Activated CD4-positive, alpha-beta memory T cell treated with anti-CD3 and anti-CD28 coated beads, Interleukin-2, amount 10 ng/mL, durations not matched to agents 7 days and 5 days (primary cell): ENCODE data around the gene ANKRD31. TPM values are rescaled to one million over a fixed set of nuclear protein-coding genes. Genes with fewer than 3 reads are reported as not detected.
A peak's percentile ranks its signal among the peaks of the same experiment; 100 is the strongest.
"Not testable (repeated sequence)": the region's sequence is repeated elsewhere in the genome, so short reads cannot be mapped to it uniquely, and the experiment has no call there.

ENCODE experiments used
- CTCF ChIA-PET: fragments of 350-600 bp; sonication (Branson Sonifier 250); formaldehyde crosslinking; loops from one replicate; lab custom pipeline; 2021; ENCODE audit warnings: antibody characterized with exemption, inconsistent platforms; lab: Charles Lee
- POLR2A ChIA-PET: fragments of 350-600 bp; sonication (Branson Sonifier 250); formaldehyde crosslinking; loops from one replicate; lab custom pipeline; 2021; ENCODE audit warnings: antibody characterized with exemption; lab: Charles Lee
- DNase-seq: peaks from one replicate; pipeline ENCODE4 v3.0.0-alpha.2; 2020
- H3K27ac Mint-ChIP-seq: one replicate; pipeline ENCODE4 v1.8.0; 2021; ENCODE audit warnings: mild to moderate bottlenecking, mixed read lengths
- H3K27me3 Mint-ChIP-seq: one replicate; pipeline ENCODE4 v1.8.0; 2021; ENCODE audit warnings: mixed read lengths
- H3K36me3 Mint-ChIP-seq: one replicate; pipeline ENCODE4 v1.8.0; 2021; ENCODE audit warnings: low read depth, mixed read lengths
- H3K4me1 Mint-ChIP-seq: one replicate; pipeline ENCODE4 v1.8.0; 2021; ENCODE audit warnings: mixed read lengths
- H3K4me3 Mint-ChIP-seq: one replicate; pipeline ENCODE4 v1.8.0; 2021; ENCODE audit warnings: mild to moderate bottlenecking, mixed read lengths
- H3K9me3 Mint-ChIP-seq: one replicate; pipeline ENCODE4 v1.8.0; 2021; ENCODE audit warnings: mixed read lengths
- total RNA-seq, 2 experiments: library from RNA; stranded (reverse); gene quantifications; one replicate each; pipeline ENCODE4 v1.2.3, GENCODE V29; 2021

Gene ANKRD31
- total RNA-seq, 2 experiments from 2014 or later = 0.05 to 0.18 TPM

DNA sequence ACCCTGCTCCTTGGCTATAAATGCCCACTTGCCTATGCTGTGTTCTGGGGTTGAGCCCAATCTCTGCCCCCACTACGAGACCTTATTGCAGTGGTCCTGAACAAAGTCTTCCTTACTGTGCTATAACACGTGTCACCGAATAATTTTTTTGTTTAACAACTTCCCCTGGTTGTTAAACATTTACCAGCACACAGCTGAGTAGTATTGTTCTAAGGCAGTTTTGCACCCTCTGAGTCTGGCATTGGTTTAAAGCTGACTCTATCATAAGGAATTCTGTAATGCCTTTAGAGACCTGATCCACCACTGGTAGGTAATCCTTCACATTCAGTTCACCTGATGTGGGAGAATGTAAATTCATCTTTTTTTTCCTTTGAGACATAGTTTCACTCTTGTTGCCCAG, 25.6 kb upstream of the ANKRD31 start:
- ChIA-PET CTCF (interaction anchor here (1.4 kb wide), 1 partner anchor 25 kb away, joined by 3 read pairs; no protein-coding TSS in a partner anchor), POLR2A (no interaction called here)
- DNase-seq = no peak
- Mint-ChIP-seq H3K4me1 (no peaks in the 10 kb centered on the region), H3K36me3 (no peaks in the 10 kb centered on the region), H3K4me3 (no peak overlapping the region), H3K27me3 (peaks cover 20% of the 10 kb centered on the region), H3K27ac (no peak overlapping the region), H3K9me3 (no peaks in the 10 kb centered on the region)

DNA sequence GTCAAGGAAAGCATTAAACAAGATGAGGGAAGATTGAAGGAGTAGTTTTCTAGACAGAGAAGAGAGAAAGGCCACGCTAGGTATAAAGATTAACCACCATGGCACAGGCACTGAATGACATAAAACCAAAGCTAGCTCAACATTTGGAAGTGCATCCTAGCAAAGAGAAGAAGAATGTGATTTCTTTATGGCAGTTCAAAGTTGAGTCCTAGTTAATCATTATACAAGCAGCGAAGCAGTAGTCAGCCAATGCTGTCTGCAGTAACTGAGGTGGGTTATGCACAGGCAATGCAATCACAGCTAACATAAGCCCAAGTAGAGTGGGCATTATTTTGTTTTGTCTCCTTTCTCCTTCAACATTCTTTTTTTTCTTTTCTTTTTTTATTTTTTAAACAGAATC, 24.0 kb upstream of the ANKRD31 start:
- ChIA-PET POLR2A (interaction anchor here (0.6 kb wide), 1 partner anchor 487 kb away, joined by 3 read pairs; no protein-coding TSS in a partner anchor), CTCF (no interaction called here)
- no peak overlapping the region for H3K27ac Mint-ChIP-seq
- H3K4me3 Mint-ChIP-seq = no peak overlapping the region
- DNase-seq = no peak
- no peaks in the 10 kb centered on the region for H3K4me1 Mint-ChIP-seq
- peaks cover 26% of the 10 kb centered on the region for H3K27me3 Mint-ChIP-seq
- H3K9me3 Mint-ChIP-seq = peaks cover 2% of the 10 kb centered on the region
- no peaks in the 10 kb centered on the region for H3K36me3 Mint-ChIP-seq

DNA sequence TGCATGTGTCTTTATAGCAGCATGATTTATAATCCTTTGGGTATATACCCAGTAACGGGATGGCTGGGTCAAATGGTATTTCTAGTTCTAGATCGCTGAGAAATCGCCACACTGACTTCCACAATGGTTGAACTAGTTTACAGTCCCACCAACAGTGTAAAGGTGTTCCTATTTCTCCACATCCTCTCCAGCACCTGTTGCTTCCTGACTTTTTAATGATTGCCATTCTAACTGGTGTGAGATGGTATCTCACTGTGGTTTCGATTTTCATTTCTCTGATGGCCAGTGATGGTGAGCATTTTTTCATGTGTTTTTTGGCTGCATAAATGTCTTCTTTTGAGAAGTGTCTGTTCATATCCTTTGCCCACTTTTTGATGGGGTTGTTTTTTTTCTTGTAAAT, 13.8 kb upstream of the ANKRD31 start:
- CTCF ChIA-PET, H3K4me3 Mint-ChIP-seq: not testable (repeated sequence)

DNA sequence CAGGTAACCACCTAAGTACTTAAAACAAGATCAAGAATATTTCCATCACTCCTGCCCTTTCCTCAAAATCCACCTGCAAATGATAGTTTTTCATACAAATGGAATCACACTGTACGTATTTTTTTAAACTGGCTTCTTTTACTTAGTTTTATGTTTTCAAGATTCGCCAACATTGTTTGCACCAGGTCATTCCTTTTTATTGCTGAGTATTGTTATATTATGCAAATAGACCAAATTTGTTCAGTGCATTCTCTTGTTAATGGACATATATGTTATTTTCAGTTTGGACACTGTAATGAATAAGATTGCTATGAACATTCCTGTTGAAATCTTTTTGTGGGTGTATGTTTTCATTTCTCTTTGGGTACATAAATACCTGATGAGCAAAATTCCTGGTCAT, 8.3 kb upstream of the ANKRD31 start:
- DNase-seq = no peak

More for the DNA sequence above, 13.8 kb upstream of the ANKRD31 start:
- H3K27ac Mint-ChIP-seq, H3K4me1 Mint-ChIP-seq, H3K36me3 Mint-ChIP-seq, H3K9me3 Mint-ChIP-seq, POLR2A ChIA-PET, DNase-seq: not testable (repeated sequence)
- H3K27me3 Mint-ChIP-seq = peaks cover 12% of the 10 kb centered on the region

DNA sequence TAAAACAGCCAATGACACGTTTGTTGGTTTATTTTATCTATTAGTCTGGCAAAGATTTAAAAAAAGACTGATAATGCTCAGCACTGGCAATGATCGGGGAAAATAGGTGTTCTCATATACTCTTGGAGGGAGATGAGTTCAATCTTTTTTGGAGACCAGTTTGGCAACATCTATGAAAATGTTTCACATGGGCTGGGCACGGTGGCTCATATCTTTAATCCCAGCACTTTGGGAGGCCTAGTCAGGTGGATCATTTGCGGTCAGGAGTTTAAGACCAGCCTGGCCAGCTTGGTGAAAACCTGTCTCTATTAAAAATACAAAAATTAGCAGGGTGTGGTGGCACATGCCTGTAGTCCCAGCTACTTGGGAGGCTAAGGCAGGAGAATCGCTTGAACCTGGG, 6.8 kb upstream of the ANKRD31 start:
- ChIA-PET POLR2A (no interaction called here), CTCF (interaction anchor here (0.5 kb wide), 1 partner anchor 855 kb away, joined by 6 read pairs; no protein-coding TSS in a partner anchor)
- Mint-ChIP-seq H3K4me3 (no peak overlapping the region), H3K36me3 (no peaks in the 10 kb centered on the region), H3K9me3 (no peaks in the 10 kb centered on the region), H3K4me1 (no peaks in the 10 kb centered on the region), H3K27me3 (no peaks in the 10 kb centered on the region), H3K27ac (no peak overlapping the region)
- DNase-seq = no peak

More for the DNA sequence above, 8.3 kb upstream of the ANKRD31 start:
- POLR2A ChIA-PET = no interaction called here
- H3K9me3 Mint-ChIP-seq = no peaks in the 10 kb centered on the region
- H3K27me3 Mint-ChIP-seq = no peaks in the 10 kb centered on the region
- CTCF ChIA-PET = no interaction called here
- H3K4me3 Mint-ChIP-seq = no peak overlapping the region
- H3K36me3 Mint-ChIP-seq = no peaks in the 10 kb centered on the region
- H3K4me1 Mint-ChIP-seq = no peaks in the 10 kb centered on the region
- H3K27ac Mint-ChIP-seq = no peak overlapping the region

DNA sequence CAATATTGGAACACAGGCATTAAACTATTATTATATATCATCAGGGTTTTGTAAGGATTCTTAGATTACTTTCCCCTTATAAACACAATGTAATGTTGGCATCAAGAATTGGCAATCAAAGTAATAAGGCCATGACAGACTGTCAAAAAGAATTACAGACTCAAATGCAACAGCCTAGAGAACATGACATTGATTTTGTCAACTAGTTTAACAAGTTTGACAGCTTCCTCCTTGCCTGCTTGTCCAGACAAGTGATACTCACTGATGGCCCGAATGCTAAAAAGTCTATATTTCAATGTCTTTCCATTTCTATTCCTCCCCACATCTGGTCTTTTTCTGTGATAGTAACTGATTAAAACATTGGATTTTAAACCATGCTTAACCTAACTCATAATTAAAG, 6.4 kb upstream of the ANKRD31 start:
- POLR2A ChIA-PET = no interaction called here
- H3K27me3 Mint-ChIP-seq = no peaks in the 10 kb centered on the region
- CTCF ChIA-PET = interaction anchor here (0.5 kb wide), 1 partner anchor 855 kb away, joined by 6 read pairs; no protein-coding TSS in a partner anchor
- no peaks in the 10 kb centered on the region for H3K9me3 Mint-ChIP-seq
- DNase-seq = no peak
- H3K27ac Mint-ChIP-seq = no peak overlapping the region
- no peak overlapping the region for H3K4me3 Mint-ChIP-seq
- no peaks in the 10 kb centered on the region for H3K4me1 Mint-ChIP-seq
- no peaks in the 10 kb centered on the region for H3K36me3 Mint-ChIP-seq

DNA sequence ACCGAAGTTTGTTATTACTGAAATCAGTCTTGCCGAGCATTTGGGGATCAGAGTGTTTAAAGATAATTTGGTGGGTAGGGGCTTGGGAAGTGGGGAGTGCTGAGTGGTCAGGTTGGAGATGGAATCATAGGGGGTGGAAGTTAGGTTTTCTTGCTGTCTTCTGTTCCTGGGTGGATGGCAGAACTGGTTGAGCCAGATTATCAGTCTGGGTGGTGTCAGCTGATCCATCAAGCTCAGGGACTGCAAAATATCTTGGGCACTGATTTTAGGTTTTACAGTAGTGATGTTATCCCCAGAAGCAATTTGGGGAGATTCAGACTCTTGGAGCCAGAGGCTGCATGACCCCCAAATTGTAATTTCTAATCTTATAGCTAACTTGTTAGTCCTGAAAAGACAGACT, 5.4 kb upstream of the ANKRD31 start:
- ChIA-PET POLR2A (no interaction called here), CTCF (no interaction called here)
- peaks cover 2% of the 10 kb centered on the region for H3K4me1 Mint-ChIP-seq
- H3K27ac Mint-ChIP-seq = no peak overlapping the region
- H3K4me3 Mint-ChIP-seq = no peak overlapping the region
- no peaks in the 10 kb centered on the region for H3K36me3 Mint-ChIP-seq
- no peaks in the 10 kb centered on the region for H3K27me3 Mint-ChIP-seq
- H3K9me3 Mint-ChIP-seq = no peaks in the 10 kb centered on the region
- DNase-seq = no peak

DNA sequence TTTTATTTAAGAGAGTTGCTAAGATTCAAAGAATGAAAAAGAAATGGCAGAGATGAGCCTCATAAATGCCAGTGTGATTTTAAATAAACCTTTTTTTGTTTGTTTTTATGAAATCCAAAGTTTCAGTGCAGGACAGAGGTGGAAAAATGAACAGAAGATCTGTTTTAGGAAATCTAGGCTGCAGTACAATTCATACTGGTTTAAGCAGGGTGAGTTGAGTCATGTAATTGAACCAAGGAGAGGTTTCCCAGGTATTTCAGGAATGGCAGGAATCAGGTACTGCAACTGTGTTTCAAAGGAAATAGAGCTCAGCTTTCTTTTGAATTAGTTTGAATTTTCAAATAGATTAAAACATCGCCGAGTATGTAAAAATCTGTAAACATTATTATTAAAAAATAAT, 3.0 kb upstream of the ANKRD31 start:
- Mint-ChIP-seq H3K27ac (no peak overlapping the region), H3K36me3 (no peaks in the 10 kb centered on the region), H3K4me3 (no peak overlapping the region), H3K9me3 (no peaks in the 10 kb centered on the region), H3K4me1 (peaks cover 15% of the 10 kb centered on the region), H3K27me3 (no peaks in the 10 kb centered on the region)
- CTCF ChIA-PET = no interaction called here
- POLR2A ChIA-PET = no interaction called here
- no peak for DNase-seq

DNA sequence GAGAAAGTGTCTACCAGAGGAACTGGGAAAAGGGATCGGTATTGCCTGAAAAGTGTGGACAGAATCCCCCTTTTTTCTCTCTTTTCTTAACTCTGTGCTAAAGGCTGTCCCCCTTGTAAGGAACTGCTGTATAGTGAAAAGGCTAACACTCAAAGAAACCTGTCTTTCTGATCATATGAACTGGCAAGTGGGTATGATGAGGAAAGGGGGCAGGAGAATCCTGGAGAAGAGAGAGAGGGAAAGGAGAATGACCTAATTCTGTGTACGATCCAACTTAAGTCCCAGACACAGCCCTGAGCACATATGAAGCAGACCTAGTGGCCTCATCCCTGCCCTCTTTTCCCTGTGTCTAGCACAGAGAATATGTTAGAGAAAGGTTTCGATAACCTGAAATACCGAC, 967 bp downstream of the ANKRD31 start:
- no peak for DNase-seq
- ChIA-PET POLR2A (interaction anchor here (0.6 to 3.7 kb wide), 9 partner anchors 10 to 1168 kb away, joined by 3 to 24 read pairs (median 6); partner anchors contain the start of genes GFM2, HMGCR, IQGAP2 and NSA2), CTCF (interaction anchor here (0.5 to 3.7 kb wide), 23 partner anchors 11 to 1023 kb away, joined by 3 to 37 read pairs (median 5); partner anchors contain the start of genes GCNT4 and HMGCR)
- Mint-ChIP-seq H3K4me1 (peaks cover 15% of the 10 kb centered on the region), H3K9me3 (no peaks in the 10 kb centered on the region), H3K27ac (no peak overlapping the region), H3K36me3 (no peaks in the 10 kb centered on the region), H3K27me3 (no peaks in the 10 kb centered on the region), H3K4me3 (peak overlapping the region; percentile 36)

DNA sequence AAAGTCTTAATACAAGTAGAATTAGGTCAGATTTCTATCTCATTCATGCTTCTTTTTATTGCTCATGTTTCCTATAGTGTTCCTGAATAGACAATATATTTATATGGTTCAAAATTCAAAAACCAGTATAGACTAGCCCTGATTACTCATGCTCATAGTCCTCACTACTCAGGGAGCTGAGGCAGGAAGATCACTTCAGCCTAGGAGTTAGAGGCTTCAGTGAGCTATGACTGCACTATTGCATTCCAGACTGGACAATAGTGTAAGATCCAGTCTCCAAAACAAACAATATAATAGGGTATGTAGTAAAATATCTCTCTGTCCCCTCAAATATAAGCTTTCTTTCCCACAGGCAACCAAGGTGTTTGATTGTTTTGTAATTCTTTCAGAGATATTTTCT, 2.4 kb downstream of the ANKRD31 start:
- ChIA-PET POLR2A (no interaction called here), CTCF (no interaction called here)
- H3K27ac Mint-ChIP-seq = no peak overlapping the region
- no peaks in the 10 kb centered on the region for H3K27me3 Mint-ChIP-seq
- DNase-seq = no peak
- H3K9me3 Mint-ChIP-seq = no peaks in the 10 kb centered on the region
- H3K36me3 Mint-ChIP-seq = no peaks in the 10 kb centered on the region
- no peak overlapping the region for H3K4me3 Mint-ChIP-seq
- peaks cover 15% of the 10 kb centered on the region for H3K4me1 Mint-ChIP-seq

DNA sequence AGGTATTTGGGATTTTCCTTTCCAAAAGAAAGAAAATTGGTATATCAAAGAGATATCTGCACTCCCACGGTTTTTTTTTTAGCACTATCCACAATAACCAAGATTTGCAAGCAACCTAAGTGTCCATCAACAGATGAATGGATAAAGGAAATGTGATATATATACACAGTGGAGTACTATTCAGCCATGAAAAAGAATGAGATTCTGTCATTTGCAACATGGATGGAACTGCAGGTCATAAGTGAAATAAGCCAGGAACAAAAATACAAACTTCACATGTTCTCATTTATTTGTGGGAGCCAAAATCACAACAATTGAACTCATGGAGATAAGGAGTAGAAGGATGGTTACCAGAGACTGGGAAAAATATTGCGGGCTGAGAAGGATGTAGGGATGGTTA, 9.8 kb downstream of the ANKRD31 start:
- Mint-ChIP-seq H3K27ac (no peak overlapping the region), H3K36me3 (no peaks in the 10 kb centered on the region), H3K9me3 (no peaks in the 10 kb centered on the region), H3K27me3 (no peaks in the 10 kb centered on the region), H3K4me3 (no peak overlapping the region), H3K4me1 (no peaks in the 10 kb centered on the region)
- CTCF ChIA-PET = no interaction called here
- no peak for DNase-seq
- POLR2A ChIA-PET = no interaction called here

DNA sequence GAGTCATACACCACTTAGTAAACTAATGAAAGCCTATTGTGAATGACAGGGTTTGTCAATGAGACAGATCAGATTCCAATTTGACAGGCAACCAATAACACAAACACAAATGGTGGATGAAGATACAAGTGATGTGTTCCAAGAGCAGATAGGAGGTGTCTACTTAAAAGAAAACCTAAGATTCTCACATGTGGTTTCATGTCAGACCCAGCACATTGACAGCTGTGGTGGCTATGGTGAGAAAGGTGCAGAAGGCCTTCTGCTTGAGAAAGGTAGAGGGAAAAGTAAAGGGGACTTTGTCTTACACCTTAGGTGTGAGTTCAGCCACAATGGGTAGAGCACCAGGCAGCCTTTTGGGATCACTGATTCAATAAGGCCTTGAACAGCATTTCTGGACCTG, 11.2 kb downstream of the ANKRD31 start:
- no peak for DNase-seq
- Mint-ChIP-seq H3K27ac (no peak overlapping the region), H3K9me3 (no peaks in the 10 kb centered on the region), H3K4me3 (no peak overlapping the region), H3K36me3 (no peaks in the 10 kb centered on the region), H3K4me1 (no peaks in the 10 kb centered on the region), H3K27me3 (no peaks in the 10 kb centered on the region)
- ChIA-PET CTCF (no interaction called here), POLR2A (interaction anchor here (1.2 kb wide), 1 partner anchor 11 kb away, joined by 4 read pairs; no protein-coding TSS in a partner anchor)

DNA sequence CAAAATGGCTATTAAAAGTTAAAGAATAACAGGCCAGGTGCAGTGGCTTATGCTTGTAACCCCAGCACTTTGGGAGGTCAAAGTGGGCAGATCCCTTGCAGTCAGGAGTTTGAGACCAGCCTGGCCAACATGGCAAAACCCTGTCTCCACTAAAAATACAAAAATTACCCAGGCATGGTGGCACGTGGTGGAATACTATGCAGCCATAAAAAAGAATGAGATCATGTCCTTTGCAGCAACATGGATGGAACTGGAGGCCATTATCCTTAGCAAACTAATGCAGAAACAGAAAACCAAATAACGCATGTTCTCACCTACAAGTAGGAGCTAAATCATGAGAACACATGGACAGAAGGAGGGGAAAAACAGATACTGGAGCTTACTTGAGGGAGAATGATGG, 15.9 kb downstream of the ANKRD31 start:
- CTCF ChIA-PET = not testable (repeated sequence)

DNA sequence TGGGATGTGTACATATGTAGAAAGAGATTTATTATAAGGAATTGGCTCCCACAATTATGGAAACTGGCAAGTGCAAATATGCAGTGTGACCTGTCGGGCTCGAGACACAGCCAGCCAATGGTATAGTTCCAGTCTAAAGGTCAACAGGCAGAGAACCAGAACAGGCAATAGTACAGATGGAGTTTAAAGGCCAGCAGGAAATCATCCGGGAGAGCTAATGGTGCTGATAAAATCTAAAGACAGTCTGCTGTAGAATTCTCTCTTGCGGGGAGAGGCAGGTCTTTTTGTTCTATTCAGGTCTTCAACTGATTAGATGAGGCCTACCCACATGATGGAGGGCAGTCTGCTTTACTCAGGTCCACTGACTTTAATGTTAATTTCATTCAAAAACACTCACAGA, 21.8 kb downstream of the ANKRD31 start:
- POLR2A ChIA-PET = no interaction called here
- DNase-seq = no peak
- Mint-ChIP-seq H3K4me3 (no peak overlapping the region), H3K4me1 (no peaks in the 10 kb centered on the region), H3K27me3 (peaks cover 2% of the 10 kb centered on the region), H3K27ac (no peak overlapping the region), H3K9me3 (peaks cover 3% of the 10 kb centered on the region), H3K36me3 (peaks cover 6% of the 10 kb centered on the region)
- CTCF ChIA-PET = no interaction called here

More for the DNA sequence above, 15.9 kb downstream of the ANKRD31 start:
- H3K36me3 Mint-ChIP-seq, H3K27me3 Mint-ChIP-seq, POLR2A ChIA-PET, H3K27ac Mint-ChIP-seq, DNase-seq, H3K4me1 Mint-ChIP-seq, H3K9me3 Mint-ChIP-seq, H3K4me3 Mint-ChIP-seq: not testable (repeated sequence)
